ENCODE measurements around the gene ZNF532. TPM values are rescaled to one million over a fixed set of nuclear protein-coding genes. Genes with fewer than 3 reads are reported as not detected.

ZNF532 gene
- polyA plus RNA-seq, 2 donors: 9.9 to 10.6 TPM

DNA sequence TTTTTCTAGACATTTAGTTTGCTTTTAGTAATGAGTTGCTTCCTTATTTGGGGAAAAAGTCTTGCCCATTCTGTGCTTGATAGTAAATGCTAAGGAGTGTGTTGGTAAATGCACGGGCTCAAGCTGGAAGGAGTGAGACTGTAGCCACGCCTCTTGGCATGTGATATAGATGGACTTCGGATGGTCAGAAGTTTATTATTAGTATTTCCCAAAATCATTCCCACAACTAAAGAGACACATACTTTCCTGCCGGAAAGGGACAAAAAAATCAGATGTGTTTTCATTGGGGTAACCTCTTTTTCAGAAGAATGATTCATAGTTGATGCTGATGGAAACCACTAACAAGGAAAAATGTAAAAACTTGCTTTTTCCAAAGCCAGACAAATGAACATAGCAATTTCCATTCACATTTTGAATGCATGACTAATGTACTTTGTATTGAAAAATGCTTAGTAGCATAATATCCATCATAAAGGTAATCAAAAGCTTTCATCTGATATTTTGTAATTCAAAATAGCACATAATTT, 133.2 kb downstream of the ZNF532 start:
- no peaks in the 10 kb centered on the region for H3K36me3 ChIP-seq (ENCODE audit: control insufficient read depth in 2 of 2, insufficient read depth in 2 of 2, low read length in 1 of 2)
- H3K4me1 ChIP-seq (ENCODE audit: control insufficient read depth in 2 of 2, insufficient read depth in 2 of 2, low read length in 1 of 2): no peaks in the 10 kb centered on the region
- no peak overlapping the region for H3K27ac ChIP-seq (ENCODE audit: low read depth in 2 of 2, low read length in 1 of 2)
- no peaks in the 10 kb centered on the region for H3K27me3 ChIP-seq (ENCODE audit: control insufficient read depth in 1 of 2, insufficient read depth in 2 of 2, low read length in 2 of 2)
- H3K4me3 ChIP-seq (ENCODE audit: low read depth in 1 of 2, low read length in 2 of 2): no peak overlapping the region
- H3K9me3 ChIP-seq (ENCODE audit: control insufficient read depth in 2 of 2, insufficient read depth in 1 of 2, low read depth in 1 of 2, low read length in 1 of 2): no peaks in the 10 kb centered on the region
- 43 to 48% methylated on average over 4 of the region's 4 CpGs for WGBS, 2 donors

GRCh38 chr18:58998401-58999203, 133.9 kb downstream of the ZNF532 start:
- Histone ChIP-seq H3K27ac (ENCODE audit: low read depth in 2 of 2, low read length in 1 of 2) (no peak overlapping the region), H3K4me3 (ENCODE audit: low read depth in 1 of 2, low read length in 2 of 2) (no peak overlapping the region), H3K9me3 (ENCODE audit: control insufficient read depth in 2 of 2, insufficient read depth in 1 of 2, low read depth in 1 of 2, low read length in 1 of 2) (no peaks in the 10 kb centered on the region), H3K4me1 (ENCODE audit: control insufficient read depth in 2 of 2, insufficient read depth in 2 of 2, low read length in 1 of 2) (no peaks in the 10 kb centered on the region), H3K27me3 (ENCODE audit: control insufficient read depth in 1 of 2, insufficient read depth in 2 of 2, low read length in 2 of 2) (no peaks in the 10 kb centered on the region), H3K36me3 (ENCODE audit: control insufficient read depth in 2 of 2, insufficient read depth in 2 of 2, low read length in 1 of 2) (no peaks in the 10 kb centered on the region)
- 73 to 78% methylated on average over 13 of the region's 13 CpGs for WGBS, 2 donors

GRCh38 chr18:59001166-59001565, 136.5 kb downstream of the ZNF532 start:
- Histone ChIP-seq H3K4me1 (ENCODE audit: control insufficient read depth in 2 of 2, insufficient read depth in 2 of 2, low read length in 1 of 2) (no peaks in the 10 kb centered on the region), H3K36me3 (ENCODE audit: control insufficient read depth in 2 of 2, insufficient read depth in 2 of 2, low read length in 1 of 2) (no peaks in the 10 kb centered on the region), H3K9me3 (ENCODE audit: control insufficient read depth in 2 of 2, insufficient read depth in 1 of 2, low read depth in 1 of 2, low read length in 1 of 2) (no peaks in the 10 kb centered on the region), H3K4me3 (ENCODE audit: low read depth in 1 of 2, low read length in 2 of 2) (no peak overlapping the region), H3K27ac (ENCODE audit: low read depth in 2 of 2, low read length in 1 of 2) (no peak overlapping the region), H3K27me3 (ENCODE audit: control insufficient read depth in 1 of 2, insufficient read depth in 2 of 2, low read length in 2 of 2) (no peaks in the 10 kb centered on the region)
- 93 to 95% methylated on average over 3 of the region's 3 CpGs for WGBS, 2 donors

DNA sequence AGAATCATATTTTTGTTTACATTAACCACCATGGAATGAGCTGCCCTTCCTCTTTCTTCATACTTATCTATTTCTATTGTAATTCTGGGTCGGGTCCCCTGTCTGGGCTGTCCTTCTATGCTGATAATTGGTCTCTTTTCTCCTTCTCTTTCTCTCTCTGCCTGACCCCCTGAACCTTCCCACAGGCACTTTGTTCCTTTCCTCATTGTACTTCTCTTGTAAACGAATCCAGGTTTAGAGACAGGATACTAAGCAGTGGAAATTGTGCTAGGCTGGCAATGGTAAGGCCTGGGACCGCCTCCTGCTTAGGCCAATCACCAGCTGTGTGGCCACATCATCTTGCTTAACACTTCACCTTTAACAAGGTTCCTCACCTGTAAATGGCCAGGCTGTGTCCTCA, 137.0 kb downstream of the ZNF532 start:
- Histone ChIP-seq H3K27me3 (ENCODE audit: control insufficient read depth in 1 of 2, insufficient read depth in 2 of 2, low read length in 2 of 2) (no peaks in the 10 kb centered on the region), H3K27ac (ENCODE audit: low read depth in 2 of 2, low read length in 1 of 2) (no peak overlapping the region), H3K36me3 (ENCODE audit: control insufficient read depth in 2 of 2, insufficient read depth in 2 of 2, low read length in 1 of 2) (no peaks in the 10 kb centered on the region), H3K4me3 (ENCODE audit: low read depth in 1 of 2, low read length in 2 of 2) (no peak overlapping the region), H3K9me3 (ENCODE audit: control insufficient read depth in 2 of 2, insufficient read depth in 1 of 2, low read depth in 1 of 2, low read length in 1 of 2) (no peaks in the 10 kb centered on the region), H3K4me1 (ENCODE audit: control insufficient read depth in 2 of 2, insufficient read depth in 2 of 2, low read length in 1 of 2) (no peaks in the 10 kb centered on the region)
- 62 to 65% methylated on average over 3 of the region's 3 CpGs for WGBS, 2 donors

DNA sequence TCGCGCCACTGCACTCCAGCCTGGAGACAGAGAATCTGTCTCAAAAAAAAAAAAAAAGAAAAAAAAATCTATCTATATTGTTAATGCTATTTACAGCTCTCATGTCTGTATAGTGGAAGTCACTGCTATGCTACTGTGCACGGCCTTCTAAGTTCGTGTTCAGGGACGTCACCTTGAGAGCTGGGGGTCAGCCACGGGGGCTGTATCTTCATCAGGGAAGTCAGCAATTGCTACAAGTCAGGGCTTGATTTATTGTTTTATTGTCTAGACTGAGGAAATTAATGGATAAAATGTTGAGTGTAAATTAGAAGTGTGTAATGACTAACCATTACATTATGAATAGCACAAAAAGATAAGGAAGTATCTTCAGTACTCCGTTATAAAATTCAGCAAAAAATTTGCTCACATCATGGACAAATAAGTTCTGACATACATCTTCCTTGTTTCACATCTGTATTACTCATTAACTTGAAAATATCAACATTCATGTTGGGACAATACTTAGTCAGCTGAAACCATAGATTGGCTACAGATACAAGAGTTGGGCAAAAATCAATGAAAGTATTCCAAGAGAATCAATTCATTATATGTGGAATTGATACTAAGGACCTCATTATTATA, 138.4 kb downstream of the ZNF532 start:
- 68 to 78% methylated on average over 7 of the region's 7 CpGs for WGBS, 2 donors
- Histone ChIP-seq H3K9me3 (ENCODE audit: control insufficient read depth in 2 of 2, insufficient read depth in 1 of 2, low read depth in 1 of 2, low read length in 1 of 2) (no peaks in the 10 kb centered on the region), H3K27me3 (ENCODE audit: control insufficient read depth in 1 of 2, insufficient read depth in 2 of 2, low read length in 2 of 2) (no peaks in the 10 kb centered on the region), H3K27ac (ENCODE audit: low read depth in 2 of 2, low read length in 1 of 2) (no peak overlapping the region), H3K36me3 (ENCODE audit: control insufficient read depth in 2 of 2, insufficient read depth in 2 of 2, low read length in 1 of 2) (no peaks in the 10 kb centered on the region), H3K4me3 (ENCODE audit: low read depth in 1 of 2, low read length in 2 of 2) (no peak overlapping the region), H3K4me1 (ENCODE audit: control insufficient read depth in 2 of 2, insufficient read depth in 2 of 2, low read length in 1 of 2) (no peaks in the 10 kb centered on the region)

- Histone ChIP-seq H3K27ac (ENCODE audit: low read depth in 2 of 2, low read length in 1 of 2) (no peak overlapping the region), H3K4me1 (ENCODE audit: control insufficient read depth in 2 of 2, insufficient read depth in 2 of 2, low read length in 1 of 2) (no peaks in the 10 kb centered on the region), H3K4me3 (ENCODE audit: low read depth in 1 of 2, low read length in 2 of 2) (no peak overlapping the region), H3K27me3 (ENCODE audit: control insufficient read depth in 1 of 2, insufficient read depth in 2 of 2, low read length in 2 of 2) (no peaks in the 10 kb centered on the region), H3K36me3 (ENCODE audit: control insufficient read depth in 2 of 2, insufficient read depth in 2 of 2, low read length in 1 of 2) (no peaks in the 10 kb centered on the region), H3K9me3 (ENCODE audit: control insufficient read depth in 2 of 2, insufficient read depth in 1 of 2, low read depth in 1 of 2, low read length in 1 of 2) (no peaks in the 10 kb centered on the region)
- WGBS, 2 donors: 58 to 74% methylated on average over 3 of the region's 3 CpGs
These were observed 140.6 kb downstream of the ZNF532 start for GRCh38 chr18:59005262-59005661.

DNA sequence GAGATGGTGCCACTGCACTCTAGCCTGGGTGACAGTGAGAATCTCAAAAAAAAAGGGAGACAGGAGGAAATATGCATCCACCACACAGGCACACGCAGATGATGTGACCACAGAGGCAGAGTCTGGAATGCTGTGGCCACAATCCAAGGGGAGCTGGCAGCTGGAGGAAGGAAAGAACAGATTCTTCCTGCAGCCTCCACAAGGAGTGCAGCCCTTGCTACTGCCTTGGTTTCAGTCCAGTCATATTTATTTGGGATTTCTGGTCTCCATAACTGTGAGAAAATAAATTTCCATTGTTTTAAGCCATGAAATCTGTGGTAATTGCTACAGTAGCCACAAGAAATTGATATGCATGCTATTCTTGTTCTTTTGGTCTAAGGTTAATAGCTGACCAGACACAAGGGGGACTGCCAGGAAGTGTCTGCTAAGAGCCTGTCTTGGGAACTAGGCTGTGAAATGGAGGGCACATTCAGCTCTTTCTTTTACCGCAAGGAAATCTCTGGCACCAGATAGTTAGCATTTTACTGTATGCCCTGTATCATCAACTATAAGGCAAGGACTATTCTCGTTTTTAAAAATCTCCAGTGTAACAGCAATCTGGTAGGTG, 141.9 kb downstream of the ZNF532 start:
- Histone ChIP-seq H3K4me3 (ENCODE audit: low read depth in 1 of 2, low read length in 2 of 2) (no peak overlapping the region), H3K9me3 (ENCODE audit: control insufficient read depth in 2 of 2, insufficient read depth in 1 of 2, low read depth in 1 of 2, low read length in 1 of 2) (no peaks in the 10 kb centered on the region), H3K27ac (ENCODE audit: low read depth in 2 of 2, low read length in 1 of 2) (no peak overlapping the region), H3K36me3 (ENCODE audit: control insufficient read depth in 2 of 2, insufficient read depth in 2 of 2, low read length in 1 of 2) (no peaks in the 10 kb centered on the region), H3K4me1 (ENCODE audit: control insufficient read depth in 2 of 2, insufficient read depth in 2 of 2, low read length in 1 of 2) (no peaks in the 10 kb centered on the region), H3K27me3 (ENCODE audit: control insufficient read depth in 1 of 2, insufficient read depth in 2 of 2, low read length in 2 of 2) (no peaks in the 10 kb centered on the region)
- 82 to 87% methylated on average over 3 of the region's 3 CpGs for WGBS, 2 donors

- no peaks in the 10 kb centered on the region for H3K4me1 ChIP-seq (ENCODE audit: control insufficient read depth in 2 of 2, insufficient read depth in 2 of 2, low read length in 1 of 2)
- WGBS, 2 donors: 68 to 71% methylated on average over 12 to 13 of the region's 13 CpGs
These were observed 143.8 kb downstream of the ZNF532 start for GRCh38 chr18:59008302-59008974.

GRCh38 chr18:59009846-59010245, 145.2 kb downstream of the ZNF532 start:
- H3K4me1 ChIP-seq (ENCODE audit: control insufficient read depth in 2 of 2, insufficient read depth in 2 of 2, low read length in 1 of 2): no peaks in the 10 kb centered on the region
- no peaks in the 10 kb centered on the region for H3K36me3 ChIP-seq (ENCODE audit: control insufficient read depth in 2 of 2, insufficient read depth in 2 of 2, low read length in 1 of 2)
- no peaks in the 10 kb centered on the region for H3K9me3 ChIP-seq (ENCODE audit: control insufficient read depth in 2 of 2, insufficient read depth in 1 of 2, low read depth in 1 of 2, low read length in 1 of 2)
- H3K27me3 ChIP-seq (ENCODE audit: control insufficient read depth in 1 of 2, insufficient read depth in 2 of 2, low read length in 2 of 2): no peaks in the 10 kb centered on the region
- no peak overlapping the region for H3K27ac ChIP-seq (ENCODE audit: low read depth in 2 of 2, low read length in 1 of 2)
- WGBS, 2 donors: 94% methylated on average over 1 of the region's 1 CpG
- no peak overlapping the region for H3K4me3 ChIP-seq (ENCODE audit: low read depth in 1 of 2, low read length in 2 of 2)

More at GRCh38 chr18:59008302-59008974, 143.8 kb downstream of the ZNF532 start:
- Histone ChIP-seq H3K9me3 (ENCODE audit: control insufficient read depth in 2 of 2, insufficient read depth in 1 of 2, low read depth in 1 of 2, low read length in 1 of 2) (no peaks in the 10 kb centered on the region), H3K27ac (ENCODE audit: low read depth in 2 of 2, low read length in 1 of 2) (no peak overlapping the region), H3K27me3 (ENCODE audit: control insufficient read depth in 1 of 2, insufficient read depth in 2 of 2, low read length in 2 of 2) (no peaks in the 10 kb centered on the region), H3K36me3 (ENCODE audit: control insufficient read depth in 2 of 2, insufficient read depth in 2 of 2, low read length in 1 of 2) (no peaks in the 10 kb centered on the region), H3K4me3 (ENCODE audit: low read depth in 1 of 2, low read length in 2 of 2) (no peak overlapping the region)

Measured in esophagus (tissue), 2 donors.